ENCODE results near the gene TMED4. TPM values are rescaled to one million over a fixed set of nuclear protein-coding genes. Genes with fewer than 3 reads are reported as not detected.
A peak's percentile ranks its signal among the peaks of the same experiment; 100 is the strongest.

Gene TMED4
- total and polyA plus RNA-seq, 2 of the 13 experiments (the other 11 are each of a cell fraction or from before 2014, with no cell fraction given), result 81.4 to 109 TPM

DNA sequence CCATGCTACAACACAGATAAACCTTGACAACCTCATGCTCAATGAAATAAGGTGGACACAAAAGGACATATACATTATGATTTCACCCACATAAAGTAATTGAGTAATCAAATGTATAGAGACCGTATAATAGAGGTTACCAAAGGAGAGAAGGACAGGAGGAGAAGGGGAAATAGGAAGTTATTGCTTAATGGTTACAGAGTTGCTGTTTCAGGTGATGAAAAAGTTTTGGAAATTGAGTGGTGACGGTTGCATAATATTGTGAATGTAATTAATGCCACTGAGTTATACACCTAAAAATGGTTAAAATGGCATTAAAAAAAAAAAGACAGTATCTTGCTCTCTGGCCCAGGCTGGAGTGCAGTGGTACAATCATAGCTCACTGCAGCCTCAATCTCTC, 22.9 kb upstream of the TMED4 start:
- BruUV-seq (replicated peaks), result no TSS peak
- in situ Hi-C loops (cut with HindIII; ENCODE audit: extremely low pct_ligation_motif_present, low pct_unique_long_range_greater_than_20kb), result no loop called here
- Histone ChIP-seq H3K9ac (ENCODE audit: insufficient read depth, low read depth, low read length) (peak overlapping the region; percentile 93; the same call in 1 of the 2 replicates), H3K4me1 (ENCODE audit: insufficient read depth, low read length) (peaks cover 23% of the 10 kb centered on the region), H3K9me3 (ENCODE audit: low read length) (no peaks in the 10 kb centered on the region), H3K4me3 (replicated peaks in 1 of 3; ENCODE audit: insufficient read depth in 1 of 3, low read depth in 2 of 3, low read length in 3 of 3) (peak overlapping the region in 2 of 3 experiments; percentile 84 to 94; a peak in 3 of 6 replicates), H3K79me2 (ENCODE audit: insufficient read depth, low read length) (peaks cover 30% of the 10 kb centered on the region), H3K27ac (ENCODE audit: extremely low read length, insufficient read depth, low read length) (no peak overlapping the region), H4K20me1 (ENCODE audit: insufficient read depth, low read length) (no peaks in the 10 kb centered on the region), H3K27me3 (ENCODE audit: control insufficient read depth in 1 of 2, insufficient read depth in 2 of 2, low read length in 2 of 2) (no peaks in the 10 kb centered on the region; a peak in 1 of 5 replicates), H2AFZ (ENCODE audit: low read length) (no peak overlapping the region), H3K4me2 (ENCODE audit: low read depth, low read length) (peak overlapping the region; percentile 87), H3K36me3 (replicated peaks in 1 of 2; ENCODE audit: control insufficient read depth in 1 of 2, insufficient read depth in 2 of 2, low read length in 2 of 2) (no peaks in the 10 kb centered on the region)
- ChIA-PET POLR2A (interaction anchor here (2.4 to 3.3 kb wide), 2 partner anchors 23 to 35 kb away, joined by 28 to 29 read pairs; partner anchors contain the start of gene TMED4), CTCF (ENCODE audit: low intra/inter-chr PET ratio, low total read pairs) (no interaction called here)
- FAIRE-seq (no peak), ATAC-seq (no peak), DNase-seq (ENCODE audit: low spot score) (no peak)
- intact Hi-C loops (cut with micrococcal nuclease; ENCODE audit: unreplicated experiment), result no loop called here
- WGBS (ENCODE audit: low lambda C conversion rate), result 80% methylated on average over 2 of the region's 2 CpGs
- TF ChIP-seq CEBPB (IDR thresholded peaks at IDR 0.05; ENCODE audit: borderline replicate concordance, low read depth, low read length), result peak; percentile 41; the same call in 1 of the 2 replicates
- no peak for TF ChIP-seq RFX1 (IDR thresholded peaks at IDR 0.05)

DNA sequence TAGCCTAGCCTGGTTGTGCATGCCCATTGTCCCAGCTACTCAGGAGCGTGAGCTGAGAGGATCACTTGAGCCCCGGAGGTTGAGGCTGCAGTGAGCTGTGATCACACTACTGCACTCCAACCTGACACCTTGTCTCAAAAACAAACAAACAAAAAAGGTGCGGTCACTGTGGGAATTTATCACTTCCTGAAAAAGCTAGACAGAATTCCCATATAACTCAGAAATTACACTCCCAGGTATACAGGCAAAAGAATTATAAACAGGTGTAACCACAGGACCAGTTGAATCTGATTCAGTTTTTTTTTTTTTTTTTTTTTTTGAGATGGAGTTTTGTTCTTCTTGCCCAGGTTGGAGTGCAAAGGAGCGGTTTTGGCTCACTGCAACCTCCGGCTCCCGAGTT, 21.2 kb upstream of the TMED4 start:
- H4K20me1 ChIP-seq (ENCODE audit: insufficient read depth, low read length), result no peaks in the 10 kb centered on the region
- FAIRE-seq, result no peak
- no peaks in the 10 kb centered on the region for H3K36me3 ChIP-seq (replicated peaks in 1 of 2; ENCODE audit: control insufficient read depth in 1 of 2, insufficient read depth in 2 of 2, low read length in 2 of 2)
- BruUV-seq (replicated peaks), result no TSS peak
- intact Hi-C loops (cut with micrococcal nuclease; ENCODE audit: unreplicated experiment), result no loop called here
- H3K4me1 ChIP-seq (ENCODE audit: insufficient read depth, low read length), result peaks cover 26% of the 10 kb centered on the region
- ATAC-seq, result no peak
- no peaks in the 10 kb centered on the region for H3K9me3 ChIP-seq (ENCODE audit: low read length)
- WGBS (ENCODE audit: low lambda C conversion rate), result 16% methylated on average over 6 of the region's 6 CpGs
- H3K4me2 ChIP-seq (ENCODE audit: low read depth, low read length), result 0 out of 2 replicates have a peak overlapping the region, but pooled peaks have one; percentile 7
- no peak overlapping the region for H3K9ac ChIP-seq (ENCODE audit: insufficient read depth, low read depth, low read length)
- H3K27me3 ChIP-seq (ENCODE audit: control insufficient read depth in 1 of 2, insufficient read depth in 2 of 2, low read length in 2 of 2), result no peaks in the 10 kb centered on the region; a peak in 1 of 5 replicates
- no peak for DNase-seq (ENCODE audit: low spot score)
- peaks cover 13% of the 10 kb centered on the region for H3K79me2 ChIP-seq (ENCODE audit: insufficient read depth, low read length)
- CTCF ChIA-PET (ENCODE audit: low intra/inter-chr PET ratio, low total read pairs), result no interaction called here
- in situ Hi-C loops (cut with HindIII; ENCODE audit: extremely low pct_ligation_motif_present, low pct_unique_long_range_greater_than_20kb), result no loop called here
- no peak overlapping the region for H3K27ac ChIP-seq (ENCODE audit: extremely low read length, insufficient read depth, low read length)
- no peak overlapping the region for H3K4me3 ChIP-seq (replicated peaks in 1 of 3; ENCODE audit: insufficient read depth in 1 of 3, low read depth in 2 of 3, low read length in 3 of 3)
- POLR2A ChIA-PET, result no interaction called here
- H2AFZ ChIP-seq (ENCODE audit: low read length), result no peak overlapping the region
- TF ChIP-seq HHEX (CRISPR knock-in tag; IDR thresholded peaks at IDR 0.05) (no peak), ZNF567 (CRISPR knock-in tag; IDR thresholded peaks at IDR 0.05; ENCODE audit: borderline replicate concordance) (no peak), PTBP1 (IDR thresholded peaks at IDR 0.05; ENCODE audit: low read depth, low read length, poor library complexity, severe bottlenecking) (no peak), SOX5 (CRISPR knock-in tag; IDR thresholded peaks at IDR 0.05; ENCODE audit: borderline replicate concordance) (no peak), ZNF547 (CRISPR knock-in tag; IDR thresholded peaks at IDR 0.05) (no peak), PCBP1 (IDR thresholded peaks at IDR 0.05; ENCODE audit: borderline replicate concordance, low read depth, low read length) (no peak), EP300 (IDR thresholded peaks at IDR 0.05; ENCODE audit: low read depth in 2 of 2, low read length in 2 of 2) (no peak), EP300 (CRISPR knock-in tag; IDR thresholded peaks at IDR 0.05; ENCODE audit: borderline replicate concordance) (no peak), MED13 (CRISPR knock-in tag; IDR thresholded peaks at IDR 0.05) (no peak)
- TF ChIP-seq, protein P1, sequence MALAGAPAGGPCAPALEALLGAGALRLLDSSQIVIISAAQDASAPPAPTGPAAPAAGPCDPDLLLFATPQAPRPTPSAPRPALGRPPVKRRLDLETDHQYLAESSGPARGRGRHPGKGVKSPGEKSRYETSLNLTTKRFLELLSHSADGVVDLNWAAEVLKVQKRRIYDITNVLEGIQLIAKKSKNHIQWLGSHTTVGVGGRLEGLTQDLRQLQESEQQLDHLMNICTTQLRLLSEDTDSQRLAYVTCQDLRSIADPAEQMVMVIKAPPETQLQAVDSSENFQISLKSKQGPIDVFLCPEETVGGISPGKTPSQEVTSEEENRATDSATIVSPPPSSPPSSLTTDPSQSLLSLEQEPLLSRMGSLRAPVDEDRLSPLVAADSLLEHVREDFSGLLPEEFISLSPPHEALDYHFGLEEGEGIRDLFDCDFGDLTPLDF (CRISPR knock-in tag; IDR thresholded peaks at IDR 0.05), result no peak
- TF ChIP-seq, protein P2, sequence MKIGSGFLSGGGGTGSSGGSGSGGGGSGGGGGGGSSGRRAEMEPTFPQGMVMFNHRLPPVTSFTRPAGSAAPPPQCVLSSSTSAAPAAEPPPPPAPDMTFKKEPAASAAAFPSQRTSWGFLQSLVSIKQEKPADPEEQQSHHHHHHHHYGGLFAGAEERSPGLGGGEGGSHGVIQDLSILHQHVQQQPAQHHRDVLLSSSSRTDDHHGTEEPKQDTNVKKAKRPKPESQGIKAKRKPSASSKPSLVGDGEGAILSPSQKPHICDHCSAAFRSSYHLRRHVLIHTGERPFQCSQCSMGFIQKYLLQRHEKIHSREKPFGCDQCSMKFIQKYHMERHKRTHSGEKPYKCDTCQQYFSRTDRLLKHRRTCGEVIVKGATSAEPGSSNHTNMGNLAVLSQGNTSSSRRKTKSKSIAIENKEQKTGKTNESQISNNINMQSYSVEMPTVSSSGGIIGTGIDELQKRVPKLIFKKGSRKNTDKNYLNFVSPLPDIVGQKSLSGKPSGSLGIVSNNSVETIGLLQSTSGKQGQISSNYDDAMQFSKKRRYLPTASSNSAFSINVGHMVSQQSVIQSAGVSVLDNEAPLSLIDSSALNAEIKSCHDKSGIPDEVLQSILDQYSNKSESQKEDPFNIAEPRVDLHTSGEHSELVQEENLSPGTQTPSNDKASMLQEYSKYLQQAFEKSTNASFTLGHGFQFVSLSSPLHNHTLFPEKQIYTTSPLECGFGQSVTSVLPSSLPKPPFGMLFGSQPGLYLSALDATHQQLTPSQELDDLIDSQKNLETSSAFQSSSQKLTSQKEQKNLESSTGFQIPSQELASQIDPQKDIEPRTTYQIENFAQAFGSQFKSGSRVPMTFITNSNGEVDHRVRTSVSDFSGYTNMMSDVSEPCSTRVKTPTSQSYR (CRISPR knock-in tag; IDR thresholded peaks at IDR 0.05; ENCODE audit: borderline replicate concordance), result no peak
- TF ChIP-seq, protein P3, sequence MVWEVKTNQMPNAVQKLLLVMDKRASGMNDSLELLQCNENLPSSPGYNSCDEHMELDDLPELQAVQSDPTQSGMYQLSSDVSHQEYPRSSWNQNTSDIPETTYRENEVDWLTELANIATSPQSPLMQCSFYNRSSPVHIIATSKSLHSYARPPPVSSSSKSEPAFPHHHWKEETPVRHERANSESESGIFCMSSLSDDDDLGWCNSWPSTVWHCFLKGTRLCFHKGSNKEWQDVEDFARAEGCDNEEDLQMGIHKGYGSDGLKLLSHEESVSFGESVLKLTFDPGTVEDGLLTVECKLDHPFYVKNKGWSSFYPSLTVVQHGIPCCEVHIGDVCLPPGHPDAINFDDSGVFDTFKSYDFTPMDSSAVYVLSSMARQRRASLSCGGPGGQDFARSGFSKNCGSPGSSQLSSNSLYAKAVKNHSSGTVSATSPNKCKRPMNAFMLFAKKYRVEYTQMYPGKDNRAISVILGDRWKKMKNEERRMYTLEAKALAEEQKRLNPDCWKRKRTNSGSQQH (CRISPR knock-in tag; IDR thresholded peaks at IDR 0.05; ENCODE audit: low read depth), result no peak
